IPS-18c (cell line): ENCODE data around the gene CENATAC.
A peak's percentile ranks its signal among the peaks of the same experiment; 100 is the strongest.
"Not testable (repeated sequence)": the region's sequence is repeated elsewhere in the genome, so short reads cannot be mapped to it uniquely, and the experiment has no call there.

Source experiments
- H3K4me3 ChIP-seq: 2 replicates; pipeline ENCODE4 v1.7.0; 2013; ENCODE audit warnings: low read depth, mild to moderate bottlenecking, low read length, moderate library complexity; ENCODE audit not compliant: insufficient read depth
- H3K9me3 ChIP-seq: one replicate; pipeline ENCODE4 v1.6.1; 2013; ENCODE audit warnings: mild to moderate bottlenecking, low read length, moderate library complexity; ENCODE audit not compliant: control insufficient read depth, insufficient read depth

Gene CENATAC

GRCh38 chr11:118984337-118984736, 13.6 kb upstream of the CENATAC start:
- not testable (repeated sequence) for H3K4me3 ChIP-seq, H3K9me3 ChIP-seq

GRCh38 chr11:118984825-118985224, 13.1 kb upstream of the CENATAC start:
- Histone ChIP-seq H3K9me3 (no peaks in the 10 kb centered on the region), H3K4me3 (no peak overlapping the region)

- H3K9me3 ChIP-seq, result peaks cover 2% of the 10 kb centered on the region
- no peak overlapping the region for H3K4me3 ChIP-seq
These were observed 9.7 kb upstream of the CENATAC start for GRCh38 chr11:118988280-118988679.

GRCh38 chr11:118991486-118992038, 6.4 kb upstream of the CENATAC start:
- not testable (repeated sequence) for H3K9me3 ChIP-seq, H3K4me3 ChIP-seq

- H3K4me3 ChIP-seq, result peak overlapping the region; percentile 77
- H3K9me3 ChIP-seq, result peaks cover 2% of the 10 kb centered on the region
These were observed 862 bp upstream of the CENATAC start for GRCh38 chr11:118996926-118997626.

- peak overlapping the region; percentile 77 for H3K4me3 ChIP-seq
- H3K9me3 ChIP-seq, result no peaks in the 10 kb centered on the region
These were observed 415 bp downstream of the CENATAC start for GRCh38 chr11:118998388-118998717.

- Histone ChIP-seq H3K9me3 (no peaks in the 10 kb centered on the region), H3K4me3 (peak overlapping the region; percentile 77)
These were observed 884 bp downstream of the CENATAC start for GRCh38 chr11:118998822-118999221.

GRCh38 chr11:119000906-119001305, 3.0 kb downstream of the CENATAC start:
- Histone ChIP-seq H3K4me3 (no peak overlapping the region), H3K9me3 (no peaks in the 10 kb centered on the region)

- Histone ChIP-seq H3K4me3 (no peak overlapping the region), H3K9me3 (no peaks in the 10 kb centered on the region)
These were observed 8.7 kb downstream of the CENATAC start for GRCh38 chr11:119006656-119007055.

GRCh38 chr11:119011476-119012053, 13.6 kb downstream of the CENATAC start:
- no peaks in the 10 kb centered on the region for H3K9me3 ChIP-seq

GRCh38 chr11:119012629-119013170, 14.8 kb downstream of the CENATAC start:
- H3K9me3 ChIP-seq, result no peaks in the 10 kb centered on the region
- H3K4me3 ChIP-seq, result no peak overlapping the region

More at GRCh38 chr11:119011476-119012053, 13.6 kb downstream of the CENATAC start:
- no peak overlapping the region for H3K4me3 ChIP-seq

GRCh38 chr11:119014209-119014924, 16.4 kb downstream of the CENATAC start:
- Histone ChIP-seq H3K9me3 (no peaks in the 10 kb centered on the region), H3K4me3 (no peak overlapping the region)

- Histone ChIP-seq H3K4me3 (no peak overlapping the region), H3K9me3 (no peaks in the 10 kb centered on the region)
These were observed 17.2 kb downstream of the CENATAC start for GRCh38 chr11:119015054-119015611.

- peak overlapping the region; percentile 94; the same call in 1 of the 2 replicates for H3K4me3 ChIP-seq
These were observed 18.5 kb downstream of the CENATAC start for GRCh38 chr11:119016216-119017009.

GRCh38 chr11:119017377-119017776, 19.4 kb downstream of the CENATAC start:
- H3K4me3 ChIP-seq, result peak overlapping the region; percentile 94
- not testable (repeated sequence) for H3K9me3 ChIP-seq

More at GRCh38 chr11:119016216-119017009, 18.5 kb downstream of the CENATAC start:
- H3K9me3 ChIP-seq, result no peaks in the 10 kb centered on the region

- H3K4me3 ChIP-seq, result peak within 1 kb of the TSS; percentile 94
These were observed 20.4 kb downstream of the CENATAC start, which contains the start of the genes RPS25 and TRAPPC4 for GRCh38 chr11:119018074-119018938. RPS25 (minus strand) TSS chr11:119018343; CDS start chr11:119018284, 59 bp downstream. TRAPPC4 (plus strand) TSS chr11:119018766; CDS start chr11:119018796, 30 bp downstream.

More at GRCh38 chr11:119018074-119018938, 20.4 kb downstream of the CENATAC start, which contains the start of the genes RPS25 and TRAPPC4:
- H3K9me3 ChIP-seq, result no peaks in the 10 kb centered on the region
